Measurements from ENCODE around the gene MRPL42.

Gene MRPL42

DNA sequence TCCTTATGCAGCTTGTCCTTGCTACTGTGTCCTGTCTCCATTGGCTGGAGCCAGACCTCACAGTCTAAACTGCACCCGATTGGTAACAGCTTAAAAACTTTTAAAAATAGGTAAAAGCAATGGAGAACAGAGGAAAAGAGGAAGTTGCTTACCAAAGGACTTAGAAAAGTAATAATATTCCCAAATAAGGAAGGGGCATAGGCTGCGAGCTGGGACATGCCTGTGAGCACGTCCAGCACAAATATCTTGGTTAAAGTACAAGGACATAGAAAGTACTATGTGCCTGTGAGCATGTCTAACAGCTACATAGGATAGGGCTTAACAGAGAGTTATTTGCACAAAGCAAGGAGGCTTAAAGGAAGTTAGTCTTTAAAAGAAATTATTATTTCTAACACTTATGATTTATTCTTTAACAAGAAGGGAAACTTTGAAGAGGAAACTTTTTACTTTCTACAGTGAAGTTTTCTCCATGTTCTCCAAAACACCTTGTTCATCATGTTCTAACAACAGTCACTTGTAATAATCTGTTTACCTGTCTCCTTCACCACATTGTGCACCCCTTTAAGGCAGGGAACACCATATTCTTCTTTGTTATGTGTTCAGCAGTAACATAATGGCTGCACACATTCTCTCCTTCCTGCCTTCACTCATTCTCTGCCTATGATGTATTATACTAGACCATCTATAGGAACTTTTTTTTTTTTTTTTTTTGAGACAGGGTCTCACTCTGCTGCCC, 15.7 kb upstream of the MRPL42 start:
- Histone ChIP-seq H3K36me3 (replicated peaks) (no peaks in the 10 kb centered on the region), H3K27me3 (replicated peaks) (no peaks in the 10 kb centered on the region), H3K27ac (no peak overlapping the region), H3K4me3 (ENCODE audit: low read depth, low read length) (no peak overlapping the region)
- DNase-seq = no peak
- TF ChIP-seq, protein P1, sequence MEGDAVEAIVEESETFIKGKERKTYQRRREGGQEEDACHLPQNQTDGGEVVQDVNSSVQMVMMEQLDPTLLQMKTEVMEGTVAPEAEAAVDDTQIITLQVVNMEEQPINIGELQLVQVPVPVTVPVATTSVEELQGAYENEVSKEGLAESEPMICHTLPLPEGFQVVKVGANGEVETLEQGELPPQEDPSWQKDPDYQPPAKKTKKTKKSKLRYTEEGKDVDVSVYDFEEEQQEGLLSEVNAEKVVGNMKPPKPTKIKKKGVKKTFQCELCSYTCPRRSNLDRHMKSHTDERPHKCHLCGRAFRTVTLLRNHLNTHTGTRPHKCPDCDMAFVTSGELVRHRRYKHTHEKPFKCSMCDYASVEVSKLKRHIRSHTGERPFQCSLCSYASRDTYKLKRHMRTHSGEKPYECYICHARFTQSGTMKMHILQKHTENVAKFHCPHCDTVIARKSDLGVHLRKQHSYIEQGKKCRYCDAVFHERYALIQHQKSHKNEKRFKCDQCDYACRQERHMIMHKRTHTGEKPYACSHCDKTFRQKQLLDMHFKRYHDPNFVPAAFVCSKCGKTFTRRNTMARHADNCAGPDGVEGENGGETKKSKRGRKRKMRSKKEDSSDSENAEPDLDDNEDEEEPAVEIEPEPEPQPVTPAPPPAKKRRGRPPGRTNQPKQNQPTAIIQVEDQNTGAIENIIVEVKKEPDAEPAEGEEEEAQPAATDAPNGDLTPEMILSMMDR (IDR thresholded peaks at IDR 0.05; ENCODE audit: low read depth, low read length, missing control alignments) = no peak
- in situ Hi-C loops (cut with HindIII; ENCODE audit: low pct_ligation_motif_present, low sequenced_read_pairs) = no loop called here

DNA sequence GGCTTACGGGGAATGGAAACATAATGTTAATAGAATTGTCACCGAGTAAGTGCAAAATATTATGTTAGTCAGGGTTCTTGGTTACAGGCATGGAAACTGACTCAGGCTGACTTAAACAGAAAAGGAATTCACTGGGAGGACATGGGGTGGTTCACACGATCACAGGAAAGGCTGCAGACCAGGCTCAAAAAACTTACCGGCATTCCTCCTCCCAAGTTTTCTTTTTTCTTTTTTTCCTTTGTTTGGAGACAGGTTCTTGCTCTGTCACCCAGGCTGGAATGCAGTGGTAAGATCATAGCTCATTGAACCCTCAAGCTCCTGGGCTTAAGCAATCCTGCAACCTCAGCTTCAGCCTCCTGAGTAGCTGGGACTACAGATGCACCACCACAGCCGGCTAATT, 13.7 kb upstream of the MRPL42 start:
- peak; percentile 51 for DNase-seq
- no peaks in the 10 kb centered on the region for H3K36me3 ChIP-seq (replicated peaks)
- H3K27me3 ChIP-seq (replicated peaks) = no peaks in the 10 kb centered on the region
- in situ Hi-C loops (cut with HindIII; ENCODE audit: low pct_ligation_motif_present, low sequenced_read_pairs) = no loop called here
- TF ChIP-seq, protein P1 (IDR thresholded peaks at IDR 0.05; ENCODE audit: low read depth, low read length, missing control alignments) = no peak
- peak overlapping the region; percentile 20 for H3K27ac ChIP-seq
- no peak overlapping the region for H3K4me3 ChIP-seq (ENCODE audit: low read depth, low read length)

DNA sequence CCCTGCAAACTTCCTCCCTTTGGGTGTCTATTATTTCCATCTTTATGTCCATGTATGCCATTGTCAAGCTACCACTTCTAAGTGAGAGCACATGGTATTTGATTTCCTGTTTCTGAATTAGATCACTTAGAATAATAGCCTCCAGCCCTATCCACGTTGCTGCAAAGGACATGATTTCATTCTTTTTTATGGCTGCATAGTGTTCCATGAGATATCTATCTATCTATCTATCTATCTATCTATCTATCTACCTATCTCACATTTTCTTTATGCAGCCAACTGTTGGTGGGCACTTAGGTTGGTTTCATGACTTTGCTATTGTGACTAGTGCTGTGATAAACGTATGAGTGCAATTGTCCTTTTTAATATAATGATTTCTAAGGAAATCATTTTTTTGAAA, 11.2 kb upstream of the MRPL42 start:
- in situ Hi-C loops (cut with HindIII; ENCODE audit: low pct_ligation_motif_present, low sequenced_read_pairs) = no loop called here
- Histone ChIP-seq H3K36me3 (replicated peaks) (no peaks in the 10 kb centered on the region), H3K27ac (no peak overlapping the region), H3K4me3 (ENCODE audit: low read depth, low read length) (no peak overlapping the region), H3K27me3 (replicated peaks) (no peaks in the 10 kb centered on the region)
- DNase-seq = no peak
- TF ChIP-seq, protein P1 (IDR thresholded peaks at IDR 0.05; ENCODE audit: low read depth, low read length, missing control alignments) = no peak

DNA sequence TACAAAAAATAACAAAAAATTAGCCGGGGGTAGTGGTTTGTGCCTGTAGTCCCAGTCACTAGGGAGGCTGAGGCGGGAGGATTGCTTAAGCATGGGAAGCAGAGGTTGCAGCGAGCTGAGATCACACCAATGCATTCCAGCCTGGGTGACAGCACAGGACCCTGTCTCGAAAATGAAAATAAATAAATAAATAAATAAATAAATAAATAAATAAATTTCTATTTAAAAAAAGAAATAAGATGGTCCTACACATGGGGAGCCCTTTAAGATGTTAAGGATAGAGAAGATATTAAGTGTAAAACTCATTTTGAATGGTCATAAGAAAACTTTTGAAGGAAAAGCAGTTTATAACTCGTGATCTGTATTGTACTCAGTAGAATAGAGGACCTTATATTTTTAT, 8.2 kb upstream of the MRPL42 start:
- in situ Hi-C loops (cut with HindIII; ENCODE audit: low pct_ligation_motif_present, low sequenced_read_pairs) = no loop called here
- Histone ChIP-seq H3K27me3 (replicated peaks) (no peaks in the 10 kb centered on the region), H3K4me3 (ENCODE audit: low read depth, low read length) (no peak overlapping the region), H3K36me3 (replicated peaks) (no peaks in the 10 kb centered on the region), H3K27ac (no peak overlapping the region)
- DNase-seq = no peak
- TF ChIP-seq, protein P1 (IDR thresholded peaks at IDR 0.05; ENCODE audit: low read depth, low read length, missing control alignments) = no peak

DNA sequence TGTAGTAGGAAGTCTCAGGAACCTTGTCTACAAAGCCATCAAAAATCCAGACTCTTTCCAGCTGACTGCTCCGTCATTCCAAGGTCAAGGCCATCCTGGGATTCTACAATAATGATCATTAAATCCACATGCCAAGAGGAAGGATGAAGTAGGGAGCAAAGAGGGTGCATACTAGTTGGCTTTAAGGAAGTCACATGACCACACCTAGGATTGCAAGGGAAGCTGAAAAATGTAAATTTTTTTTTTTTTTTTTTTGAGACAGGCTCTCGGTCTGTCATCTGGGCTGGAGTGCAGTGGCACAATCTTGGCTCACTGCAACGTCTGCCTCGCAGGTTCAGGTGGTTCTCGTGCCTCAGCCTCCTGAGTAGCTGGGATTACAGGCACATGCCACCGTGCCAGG, 7.3 kb upstream of the MRPL42 start:
- H3K27ac ChIP-seq = no peak overlapping the region

More for the DNA sequence above, 7.3 kb upstream of the MRPL42 start:
- DNase-seq = no peak
- in situ Hi-C loops (cut with HindIII; ENCODE audit: low pct_ligation_motif_present, low sequenced_read_pairs) = no loop called here
- Histone ChIP-seq H3K27me3 (replicated peaks) (no peaks in the 10 kb centered on the region), H3K4me3 (ENCODE audit: low read depth, low read length) (no peak overlapping the region), H3K36me3 (replicated peaks) (no peaks in the 10 kb centered on the region)
- TF ChIP-seq, protein P1 (IDR thresholded peaks at IDR 0.05; ENCODE audit: low read depth, low read length, missing control alignments) = no peak
